Skeletal muscle satellite cell (primary cell): ENCODE results near the gene CCN2.
"Not testable (repeated sequence)": the region's sequence is repeated elsewhere in the genome, so short reads cannot be mapped to it uniquely, and the experiment has no call there.

Experiments
- H3K27me3 ChIP-seq: 2 replicates; pipeline ENCODE4 v1.7.0; 2013; ENCODE audit warnings: low read length; ENCODE audit not compliant: control insufficient read depth, insufficient read depth
- H3K36me3 ChIP-seq: 2 replicates; pipeline ENCODE4 v1.7.0; 2013; ENCODE audit warnings: mild to moderate bottlenecking, control low read depth, low read length; ENCODE audit not compliant: insufficient read depth
- H3K4me1 ChIP-seq: 2 replicates; pipeline ENCODE4 v1.7.0; 2013; ENCODE audit warnings: low read length; ENCODE audit not compliant: control insufficient read depth, insufficient read depth
- H3K4me2 ChIP-seq: 2 replicates; pipeline ENCODE4 v1.7.0; 2013; ENCODE audit warnings: mild to moderate bottlenecking, low read length
- H3K4me3 ChIP-seq: 2 replicates; pipeline ENCODE4 v1.7.0; 2013; ENCODE audit warnings: low read length
- H3K9ac ChIP-seq: 2 replicates; pipeline ENCODE4 v1.7.0; 2013; ENCODE audit warnings: mild to moderate bottlenecking, low read depth, low read length, moderate library complexity
- H3K9me3 ChIP-seq: replicated peaks from 2 replicates; pipeline ENCODE4 v1.7.0; 2013; ENCODE audit warnings: mild to moderate bottlenecking, control low read depth, low read length

Gene CCN2

GRCh38 chr6:131929976-131930375, 21.2 kb downstream of the CCN2 start:
- no peak overlapping the region for H3K9ac ChIP-seq
- peaks cover 5% of the 10 kb centered on the region for H3K4me1 ChIP-seq
- H3K4me3 ChIP-seq, result no peak overlapping the region
- no peaks in the 10 kb centered on the region for H3K9me3 ChIP-seq
- no peaks in the 10 kb centered on the region for H3K36me3 ChIP-seq
- H3K4me2 ChIP-seq, result no peak overlapping the region
- H3K27me3 ChIP-seq, result no peaks in the 10 kb centered on the region

DNA sequence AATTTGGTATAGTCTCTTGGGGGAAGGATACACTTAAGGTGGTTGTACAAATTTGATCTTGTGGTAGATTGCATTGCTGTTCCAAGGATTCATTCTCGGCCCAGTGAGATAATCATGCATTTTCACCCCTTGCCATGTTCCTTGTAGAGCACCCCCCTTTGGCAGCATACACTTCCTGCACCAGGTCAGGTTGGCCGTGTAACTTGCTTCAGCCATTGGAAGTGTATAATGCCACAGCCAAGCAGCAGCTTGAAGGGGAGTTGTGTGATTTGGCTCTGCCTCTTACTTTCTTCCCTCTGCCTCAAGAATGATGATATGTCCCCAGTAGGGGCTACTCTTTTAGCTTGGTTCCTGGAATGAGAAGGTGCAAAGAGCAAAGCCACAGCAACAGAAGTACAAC, 21.9 kb downstream of the CCN2 start:
- Histone ChIP-seq H3K4me3 (no peak overlapping the region), H3K27me3 (no peaks in the 10 kb centered on the region), H3K9ac (no peak overlapping the region), H3K4me2 (no peak overlapping the region), H3K4me1 (peaks cover 5% of the 10 kb centered on the region), H3K36me3 (no peaks in the 10 kb centered on the region), H3K9me3 (no peaks in the 10 kb centered on the region)

GRCh38 chr6:131924881-131925474, 26.2 kb downstream of the CCN2 start:
- H3K27me3 ChIP-seq, result no peaks in the 10 kb centered on the region

GRCh38 chr6:131923356-131923755, 27.8 kb downstream of the CCN2 start:
- Histone ChIP-seq H3K27me3 (no peaks in the 10 kb centered on the region), H3K36me3 (no peaks in the 10 kb centered on the region), H3K9me3 (no peaks in the 10 kb centered on the region)

More at GRCh38 chr6:131924881-131925474, 26.2 kb downstream of the CCN2 start:
- Histone ChIP-seq H3K4me1 (peaks cover 5% of the 10 kb centered on the region), H3K9me3 (no peaks in the 10 kb centered on the region), H3K4me2 (no peak overlapping the region), H3K4me3 (no peak overlapping the region), H3K9ac (no peak overlapping the region), H3K36me3 (no peaks in the 10 kb centered on the region)

GRCh38 chr6:131920656-131921055, 30.5 kb downstream of the CCN2 start:
- Histone ChIP-seq H3K9ac (no peak overlapping the region), H3K36me3 (no peaks in the 10 kb centered on the region), H3K9me3 (no peaks in the 10 kb centered on the region), H3K27me3 (no peaks in the 10 kb centered on the region), H3K4me3 (no peak overlapping the region), H3K4me2 (no peak overlapping the region), H3K4me1 (no peaks in the 10 kb centered on the region)

More at GRCh38 chr6:131923356-131923755, 27.8 kb downstream of the CCN2 start:
- no peak overlapping the region for H3K4me3 ChIP-seq
- peaks cover 5% of the 10 kb centered on the region for H3K4me1 ChIP-seq
- H3K9ac ChIP-seq, result no peak overlapping the region
- H3K4me2 ChIP-seq, result no peak overlapping the region

- no peak overlapping the region for H3K4me2 ChIP-seq
- H3K9me3 ChIP-seq, result no peaks in the 10 kb centered on the region
- no peaks in the 10 kb centered on the region for H3K36me3 ChIP-seq
- H3K9ac ChIP-seq, result no peak overlapping the region
- peaks cover 10% of the 10 kb centered on the region for H3K4me1 ChIP-seq
- no peak overlapping the region for H3K4me3 ChIP-seq
- no peaks in the 10 kb centered on the region for H3K27me3 ChIP-seq
These were observed 32.4 kb downstream of the CCN2 start for GRCh38 chr6:131918650-131919355.

DNA sequence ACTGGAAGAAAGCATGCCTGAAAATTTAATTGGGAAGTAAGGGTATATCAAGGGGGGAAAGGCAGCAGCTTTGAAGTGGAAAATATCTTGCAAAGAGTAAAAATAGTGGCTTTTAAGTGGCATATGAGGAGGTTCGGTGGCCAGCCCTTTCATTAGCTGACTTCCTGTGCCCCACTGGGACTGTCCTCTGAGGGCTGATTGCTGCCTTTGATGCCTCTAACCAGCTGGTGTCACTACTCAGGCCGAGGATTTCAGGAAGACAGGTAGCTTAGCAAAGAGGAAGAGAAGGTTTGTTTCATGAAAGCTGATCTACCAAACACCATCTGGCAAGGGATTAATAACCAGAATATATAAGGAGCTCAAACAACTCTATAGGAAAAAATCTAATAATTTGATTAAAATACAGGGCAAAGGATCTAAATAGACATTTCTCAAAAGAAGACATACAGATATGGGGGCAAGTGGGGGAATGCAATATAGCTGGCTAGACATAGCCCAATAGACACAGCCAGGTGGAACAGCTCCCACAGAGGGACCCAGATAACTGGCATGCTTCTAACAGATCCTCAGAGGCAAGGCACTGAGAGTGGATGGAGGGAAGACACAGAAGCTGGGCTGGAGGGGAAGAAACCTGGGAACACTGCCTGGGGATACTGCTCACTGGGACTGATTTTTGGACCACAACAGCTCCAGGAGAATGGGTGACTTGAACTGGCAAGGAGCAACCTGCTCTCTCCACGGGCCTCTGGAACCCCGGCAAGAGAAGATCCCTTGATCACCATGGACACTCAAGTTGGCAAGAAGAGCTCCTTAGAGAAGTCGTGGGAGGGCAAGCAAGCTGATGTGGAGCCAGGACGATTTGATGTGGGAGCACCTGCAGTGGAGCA, 33.2 kb downstream of the CCN2 start:
- H3K4me1 ChIP-seq, result peaks cover 10% of the 10 kb centered on the region
- no peak overlapping the region for H3K9ac ChIP-seq
- no peak overlapping the region for H3K4me2 ChIP-seq
- no peaks in the 10 kb centered on the region for H3K27me3 ChIP-seq
- no peaks in the 10 kb centered on the region for H3K36me3 ChIP-seq
- no peak overlapping the region for H3K4me3 ChIP-seq
- no peaks in the 10 kb centered on the region for H3K9me3 ChIP-seq

- no peak overlapping the region for H3K4me3 ChIP-seq
- no peaks in the 10 kb centered on the region for H3K36me3 ChIP-seq
- no peaks in the 10 kb centered on the region for H3K9me3 ChIP-seq
- peaks cover 10% of the 10 kb centered on the region for H3K4me1 ChIP-seq
- no peaks in the 10 kb centered on the region for H3K27me3 ChIP-seq
- no peak overlapping the region for H3K9ac ChIP-seq
- H3K4me2 ChIP-seq, result no peak overlapping the region
These were observed 33.9 kb downstream of the CCN2 start for GRCh38 chr6:131917318-131917717.

- no peaks in the 10 kb centered on the region for H3K36me3 ChIP-seq
- H3K9me3 ChIP-seq, result no peaks in the 10 kb centered on the region
- H3K4me2 ChIP-seq, result no peak overlapping the region
- no peak overlapping the region for H3K4me3 ChIP-seq
- no peaks in the 10 kb centered on the region for H3K27me3 ChIP-seq
- H3K4me1 ChIP-seq, result peaks cover 10% of the 10 kb centered on the region
- H3K9ac ChIP-seq, result no peak overlapping the region
These were observed 34.3 kb downstream of the CCN2 start for GRCh38 chr6:131916847-131917246.

GRCh38 chr6:131916091-131916796, 34.9 kb downstream of the CCN2 start:
- not testable (repeated sequence) for H3K4me1 ChIP-seq, H3K27me3 ChIP-seq, H3K9me3 ChIP-seq, H3K4me2 ChIP-seq, H3K36me3 ChIP-seq, H3K9ac ChIP-seq, H3K4me3 ChIP-seq
